Activated T-cell treated with anti-CD3 and anti-CD28 coated beads for 24 hours (primary cell): Measurements from ENCODE around the gene FAM114A2.
A peak's percentile ranks its signal among the peaks of the same experiment; 100 is the strongest.
"Not testable (repeated sequence)": the region's sequence is repeated elsewhere in the genome, so short reads cannot be mapped to it uniquely, and the experiment has no call there.

Experiments used
- DNase-seq: peaks from one replicate; pipeline ENCODE4 v3.0.0-alpha.2; 2020; ENCODE audit warnings: low read depth

Gene FAM114A2

GRCh38 chr5:154047324-154047723 is 8.6 kb upstream of the FAM114A2 start:
- DNase-seq: no peak

DNA sequence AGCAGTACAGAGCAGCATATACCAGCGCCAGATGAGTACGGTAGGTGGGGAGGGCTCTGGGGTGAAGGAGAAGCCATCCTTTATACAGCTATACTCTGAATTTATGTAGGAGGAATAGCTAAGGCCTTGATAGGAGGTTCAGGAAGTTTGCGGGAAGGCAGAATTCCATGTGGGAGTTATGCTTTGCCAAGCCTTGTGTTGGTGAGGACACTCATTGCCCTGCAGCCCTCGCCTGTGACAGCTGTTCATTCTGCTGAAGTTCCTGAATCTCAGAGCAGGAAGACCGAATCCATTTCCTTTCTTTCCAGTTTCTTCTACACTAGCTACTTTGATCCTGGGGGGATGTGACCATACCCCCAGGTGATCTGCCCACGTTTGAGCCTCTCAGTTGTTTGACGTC is 7.8 kb upstream of the FAM114A2 start:
- no peak for DNase-seq

- no peak for DNase-seq
Observed at GRCh38 chr5:154044581-154044980, 5.9 kb upstream of the FAM114A2 start.

DNA sequence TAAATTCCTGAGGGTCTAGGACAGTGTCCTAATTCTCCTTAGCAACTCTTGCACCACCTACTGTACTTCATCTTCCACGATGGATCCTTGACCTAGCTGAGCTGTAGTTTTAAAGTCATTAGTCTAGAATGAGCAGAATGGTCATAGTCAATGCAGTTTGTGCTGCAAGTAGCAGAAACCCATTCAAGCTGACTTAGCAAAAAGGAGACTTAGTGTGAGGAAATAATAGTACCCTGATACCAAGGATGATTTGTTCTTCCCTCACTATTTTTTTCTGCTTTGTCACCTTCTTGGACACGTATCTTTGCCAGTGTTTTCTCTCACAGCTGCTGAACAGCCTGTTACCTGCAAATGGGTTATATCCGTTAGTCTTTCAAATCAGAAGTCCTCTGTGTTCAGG is 5.4 kb upstream of the FAM114A2 start:
- no peak for DNase-seq

GRCh38 chr5:154042766-154043165 is 4.1 kb upstream of the FAM114A2 start:
- DNase-seq: no peak

- no peak for DNase-seq
Observed at GRCh38 chr5:154039458-154039829, 734 bp upstream of the FAM114A2 start.

GRCh38 chr5:154038261-154038706 is 426 bp downstream of the FAM114A2 start:
- DNase-seq: peak; percentile 26

DNA sequence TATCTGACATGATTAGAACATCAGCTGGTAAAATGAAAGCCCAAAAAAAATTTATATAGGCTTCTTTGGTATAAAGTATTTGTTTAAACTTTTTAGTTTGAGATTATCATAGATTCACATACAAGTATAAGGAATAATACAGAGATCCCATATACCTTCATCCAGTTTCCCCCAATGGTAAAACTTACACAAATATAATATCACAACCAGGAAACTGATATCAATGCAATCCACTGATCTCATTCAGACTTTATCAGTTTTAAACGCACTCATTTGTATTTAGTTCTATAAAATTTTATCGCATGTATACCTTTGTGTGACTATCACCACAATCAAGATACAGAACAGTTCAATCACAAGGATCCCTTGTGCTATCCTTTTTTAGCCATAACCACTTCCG is 3.8 kb downstream of the FAM114A2 start:
- DNase-seq: no peak

DNA sequence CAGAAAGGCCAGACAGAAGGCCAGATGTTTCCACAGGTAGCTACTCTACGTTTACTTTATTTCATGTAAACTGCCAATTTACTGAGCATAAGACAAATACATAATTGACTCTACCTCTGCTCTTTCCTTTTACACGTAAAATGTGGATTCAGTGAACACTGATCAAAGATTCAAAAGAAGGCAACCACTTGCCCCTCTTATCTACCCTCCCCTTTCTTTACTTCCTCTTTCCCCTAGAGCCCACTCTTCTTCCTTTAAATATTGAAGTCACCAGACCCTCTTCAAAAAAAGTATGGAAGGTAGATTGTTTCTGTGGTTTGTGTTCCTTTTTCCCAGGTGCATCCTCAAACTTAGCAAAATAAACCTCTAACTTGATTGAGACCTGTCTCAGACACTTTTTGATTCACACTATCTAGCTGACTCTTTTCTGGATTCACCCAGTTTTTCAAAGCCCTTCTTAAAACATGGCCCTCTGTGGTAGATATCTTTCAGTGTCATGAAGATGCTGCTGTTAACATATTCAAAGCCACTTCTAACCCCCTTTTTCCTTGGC is 6.7 kb downstream of the FAM114A2 start:
- no peak for DNase-seq

GRCh38 chr5:154025951-154026350 is 12.8 kb downstream of the FAM114A2 start:
- DNase-seq: no peak

DNA sequence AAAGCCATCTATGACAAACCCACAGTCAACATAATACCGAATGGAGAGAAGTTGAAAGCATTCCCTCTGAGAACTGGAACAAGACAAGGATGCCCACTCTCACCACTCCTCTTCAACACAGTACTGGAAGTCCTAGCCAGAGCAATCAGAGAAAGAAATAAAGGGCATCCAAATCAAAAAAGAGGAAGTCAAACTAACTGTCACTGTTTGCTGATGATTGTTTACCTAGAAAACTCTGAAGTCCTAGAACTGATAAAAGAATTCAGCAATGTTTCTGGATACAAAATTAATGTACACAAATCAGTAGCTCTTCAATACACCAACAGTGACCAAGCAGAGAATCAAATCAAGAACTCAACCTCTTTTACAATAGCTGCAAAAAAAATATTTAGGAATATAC is 19.8 kb downstream of the FAM114A2 start:
- DNase-seq: not testable (repeated sequence)

DNA sequence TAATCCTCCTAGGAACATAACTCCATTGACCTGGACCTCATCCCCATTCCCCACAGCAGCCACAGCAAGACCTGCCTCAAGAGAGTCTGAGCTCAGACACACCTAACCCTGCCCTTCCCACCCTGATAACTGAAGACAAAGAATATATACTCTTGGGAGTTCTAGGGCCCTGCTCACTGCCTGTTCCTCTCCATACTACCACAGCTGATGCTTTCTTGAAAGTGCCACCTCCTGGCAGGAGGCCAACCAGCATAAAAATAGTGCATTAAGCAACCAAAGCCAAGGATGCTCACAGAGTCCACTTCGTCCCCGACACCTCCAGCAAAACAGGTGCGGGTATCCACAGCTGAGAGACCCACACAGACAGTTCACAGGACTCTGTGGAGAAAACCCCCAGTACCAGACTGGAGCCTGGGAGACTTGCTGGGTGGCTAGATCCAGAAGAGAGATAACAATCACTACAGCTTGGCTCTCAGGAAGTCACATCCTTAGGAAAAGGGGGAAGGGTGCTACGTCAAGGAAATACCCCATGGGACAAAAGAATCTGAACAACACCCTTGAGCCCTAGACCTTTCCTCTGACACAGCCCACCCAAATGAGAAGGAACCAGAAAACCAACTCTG is 23.5 kb downstream of the FAM114A2 start:
- DNase-seq: no peak

- DNase-seq: no peak
Observed at GRCh38 chr5:154010660-154011059, 28.1 kb downstream of the FAM114A2 start.

DNA sequence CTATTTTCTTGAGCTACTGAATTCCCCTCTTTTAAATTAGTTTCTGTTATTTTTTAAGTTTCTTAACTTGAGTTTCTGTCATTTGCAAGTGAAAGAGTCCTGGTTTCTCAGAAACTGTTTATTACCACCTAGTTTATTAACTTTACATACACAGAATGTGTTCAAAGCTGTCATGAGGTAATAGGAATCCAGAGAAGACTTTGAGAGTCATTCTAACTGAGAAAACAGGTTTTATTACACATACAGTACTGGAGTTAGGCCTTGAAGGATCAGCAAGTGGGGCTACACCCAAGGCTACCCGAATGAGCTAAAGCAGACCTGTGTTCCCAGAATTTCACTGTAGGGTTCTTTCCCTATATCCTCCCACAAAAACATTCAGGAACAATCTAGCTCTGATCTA is 33.1 kb downstream of the FAM114A2 start:
- no peak for DNase-seq

GRCh38 chr5:154002511-154003020 is 36.1 kb downstream of the FAM114A2 start:
- DNase-seq: no peak

- no peak for DNase-seq
Observed at GRCh38 chr5:154002093-154002492, 36.6 kb downstream of the FAM114A2 start.

DNA sequence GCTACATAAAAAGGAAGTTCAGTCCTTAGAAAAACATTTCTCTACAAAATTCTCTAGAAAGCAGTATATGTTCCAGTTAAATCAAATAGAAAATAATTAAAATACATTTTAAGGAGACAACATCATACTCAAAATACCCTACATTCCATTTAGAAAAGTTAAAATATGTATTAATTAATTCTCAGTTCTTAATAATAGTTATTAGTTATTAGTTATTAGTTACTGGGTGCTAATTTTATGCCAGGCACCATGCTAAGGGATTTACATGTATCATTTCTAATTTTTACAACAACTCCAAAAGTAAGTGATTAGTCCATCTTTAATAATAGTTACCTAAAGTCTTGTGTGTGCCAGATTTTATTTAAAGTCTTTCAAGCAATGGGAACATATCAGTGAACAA is 38.0 kb downstream of the FAM114A2 start:
- DNase-seq: no peak

DNA sequence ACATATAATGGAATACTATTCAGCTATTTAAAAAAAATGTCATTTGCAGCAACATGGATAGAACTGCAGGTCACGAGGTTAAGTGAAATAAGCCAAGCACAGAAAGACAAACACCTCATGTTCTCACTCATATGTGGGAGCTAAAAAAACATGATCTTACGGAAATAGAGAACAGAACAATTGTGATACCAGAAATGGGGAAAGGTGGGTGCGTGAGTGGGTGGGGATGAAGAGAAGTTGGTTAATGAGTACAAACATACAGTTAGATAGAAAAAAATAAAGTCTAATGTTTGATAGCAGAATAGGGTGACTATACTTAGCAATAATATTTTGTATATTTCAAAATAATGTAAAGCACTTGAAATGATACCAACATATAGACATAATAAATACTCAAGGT is 38.7 kb downstream of the FAM114A2 start:
- DNase-seq: no peak

DNA sequence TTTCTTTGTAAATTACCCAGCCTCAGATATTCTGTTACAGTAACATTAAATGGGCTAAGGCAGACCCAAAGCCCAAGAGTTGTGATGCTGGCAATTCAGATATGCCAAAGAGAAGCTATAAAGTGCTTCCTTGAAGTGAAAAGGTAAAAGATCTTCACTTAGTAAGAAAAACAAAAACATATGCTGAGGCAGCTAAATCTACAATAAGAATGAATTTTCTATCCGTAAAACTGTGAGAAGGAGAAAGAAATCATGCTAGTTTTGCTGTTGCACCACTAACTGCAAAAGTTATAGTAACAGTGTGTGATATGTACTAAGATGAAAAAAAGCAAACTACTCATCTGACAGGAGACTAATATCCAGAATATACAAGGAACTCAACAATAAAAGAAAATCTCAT is 39.9 kb downstream of the FAM114A2 start:
- no peak for DNase-seq

DNA sequence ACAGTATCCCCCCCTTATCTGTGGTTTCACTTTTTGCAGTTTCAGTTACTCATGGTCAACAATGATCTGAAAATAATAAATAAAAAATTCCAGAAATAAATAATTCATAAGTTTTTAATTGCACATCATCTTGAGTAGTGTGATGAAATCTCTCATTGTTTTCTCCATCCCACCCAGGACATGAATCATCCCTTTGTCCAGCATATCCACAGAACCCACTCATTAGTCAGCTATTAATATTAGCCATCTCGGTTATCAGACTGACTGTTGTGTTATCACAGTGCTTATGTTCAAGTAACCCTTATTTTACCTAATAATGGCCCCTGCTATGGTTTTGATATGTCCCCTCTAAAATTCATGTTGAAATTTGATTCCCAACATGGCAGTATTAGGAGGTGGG is 40.7 kb downstream of the FAM114A2 start:
- no peak for DNase-seq

DNA sequence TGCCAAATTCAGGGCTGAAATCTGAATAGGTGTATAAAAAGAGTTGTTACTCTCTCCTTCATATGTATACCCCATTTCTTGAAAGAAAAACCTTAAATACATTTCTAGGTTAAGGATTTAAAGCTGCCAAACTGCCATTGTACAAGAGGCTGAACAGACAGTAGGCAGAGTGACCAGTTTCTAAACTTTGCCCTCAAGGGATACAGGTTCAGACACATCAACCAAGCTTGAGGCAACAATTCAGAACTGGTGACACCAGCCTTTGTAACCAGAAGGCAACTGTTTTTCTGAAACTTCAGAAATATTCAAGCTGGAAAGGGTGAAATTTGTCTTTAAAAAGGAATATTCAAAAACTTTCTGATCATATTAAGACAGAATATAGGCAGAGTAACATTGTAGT is 47.5 kb downstream of the FAM114A2 start:
- no peak for DNase-seq

DNA sequence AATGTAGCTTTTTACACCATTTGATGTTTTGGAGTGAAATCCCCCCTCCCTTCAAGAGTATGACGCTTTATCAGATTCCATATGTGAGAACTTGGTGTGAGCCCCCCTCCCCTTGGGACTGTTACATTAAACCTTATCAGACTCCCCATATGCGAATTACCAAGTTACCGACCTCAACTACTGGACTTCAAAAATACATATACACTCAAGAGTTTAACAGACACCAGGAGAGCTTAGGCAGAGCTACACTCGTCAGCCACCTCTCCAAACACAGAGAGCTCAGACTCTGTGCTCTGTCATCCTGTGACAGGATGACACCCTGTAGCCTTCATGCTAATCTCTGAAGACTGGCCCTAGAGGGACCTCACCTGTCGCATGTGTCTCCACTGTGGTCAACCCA is 50.2 kb downstream of the FAM114A2 start:
- no peak for DNase-seq

GRCh38 chr5:153987301-153987700 is 51.4 kb downstream of the FAM114A2 start:
- DNase-seq: no peak

GRCh38 chr5:153985498-153985897 is 53.2 kb downstream of the FAM114A2 start:
- DNase-seq: no peak
